GM21737 (cell line): Measurements from ENCODE around the gene MPRIP.
A peak's percentile ranks its signal among the peaks of the same experiment; 100 is the strongest.

Experiments used
- ATAC-seq: cut with Tn5 transposase; IDR thresholded peaks from one replicate; pipeline ENCODE4 v1.9.1; 2021; ENCODE audit warnings: mild to moderate bottlenecking, moderate library complexity; ENCODE audit not compliant: unreplicated experiment

Gene MPRIP

GRCh38 chr17:17226451-17227265, 184.4 kb downstream of the MPRIP start:
- no peak for ATAC-seq

GRCh38 chr17:17227608-17228520, 185.6 kb downstream of the MPRIP start:
- no peak for ATAC-seq

- no peak for ATAC-seq
These were observed 186.4 kb downstream of the MPRIP start for GRCh38 chr17:17228521-17229279.

GRCh38 chr17:17229416-17230384, 187.4 kb downstream of the MPRIP start:
- ATAC-seq: no peak

- no peak for ATAC-seq
These were observed 189.5 kb downstream of the MPRIP start for GRCh38 chr17:17231621-17232302.

GRCh38 chr17:17232303-17232621, 190.0 kb downstream of the MPRIP start:
- ATAC-seq: no peak

GRCh38 chr17:17235212-17236174, 193.2 kb downstream of the MPRIP start:
- no peak for ATAC-seq

GRCh38 chr17:17236295-17237025, 194.2 kb downstream of the MPRIP start:
- ATAC-seq: peak; percentile 4

- peak; percentile 71 for ATAC-seq
These were observed 195.0 kb downstream of the MPRIP start, which contains the start of gene FLCN for GRCh38 chr17:17237026-17237799. Gene FLCN (minus strand): TSS chr17:17237168. CDS start chr17:17228137, 9,031 bp downstream.

- ATAC-seq: no peak
These were observed 197.6 kb downstream of the MPRIP start for GRCh38 chr17:17239832-17240231.

- no peak for ATAC-seq
These were observed 199.4 kb downstream of the MPRIP start for GRCh38 chr17:17241656-17242055.

GRCh38 chr17:17242246-17242645, 200.0 kb downstream of the MPRIP start:
- no peak for ATAC-seq
